Measurements from ENCODE around the gene PNPLA5. TPM values are rescaled to one million over a fixed set of nuclear protein-coding genes. Genes with fewer than 3 reads are reported as not detected.
A peak's percentile ranks its signal among the peaks of the same experiment; 100 is the strongest.

Gene PNPLA5
- total and polyA plus RNA-seq, 8 donors = not detected

DNA sequence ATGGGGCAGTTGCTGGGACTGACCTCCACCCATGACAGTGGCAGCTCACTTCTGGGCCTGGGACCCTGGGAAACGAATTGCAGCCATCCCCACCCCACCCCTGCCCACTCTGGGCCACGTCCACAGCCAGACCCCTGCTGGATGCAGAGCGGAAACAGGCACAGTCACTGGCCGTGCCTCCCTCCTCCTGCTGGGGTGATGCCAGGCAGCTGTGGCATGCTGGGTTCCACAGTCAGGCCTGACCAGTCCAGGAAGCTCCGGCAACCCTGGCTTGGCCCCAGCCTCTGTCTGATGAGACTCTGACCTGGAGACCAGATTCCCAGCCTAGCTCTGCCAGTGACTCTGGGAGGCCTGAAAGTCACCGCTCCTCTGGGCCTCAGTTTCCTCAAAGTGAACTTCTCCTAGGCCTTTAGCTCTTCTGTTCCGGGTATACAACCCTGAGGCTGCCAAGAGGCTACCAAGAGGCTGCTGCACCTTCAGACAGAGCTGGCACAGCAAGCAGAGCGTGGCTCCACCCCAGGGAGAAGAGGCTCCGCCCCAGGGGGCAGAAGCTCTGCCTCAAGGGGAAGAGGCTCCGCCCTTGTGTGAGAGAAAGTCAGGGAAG is 38.4 kb downstream of the PNPLA5 start:
- H3K27me3 ChIP-seq = no peaks in the 10 kb centered on the region
- H3K36me3 ChIP-seq = no peaks in the 10 kb centered on the region
- 59 to 66% methylated on average over 10 of the region's 10 CpGs for WGBS, 2 donors
- no peak overlapping the region for H3K27ac ChIP-seq
- H3K4me3 ChIP-seq = no peak overlapping the region
- no peaks in the 10 kb centered on the region for H3K9me3 ChIP-seq
- ATAC-seq = no peak
- no peaks in the 10 kb centered on the region for H3K4me1 ChIP-seq
- DNase-seq = peak in 2 of 6 donors; percentile 17 to 51
- no peak for FAIRE-seq
- intact Hi-C loops (cut with DNase I) = no loop called here
- TF ChIP-seq, protein P1, sequence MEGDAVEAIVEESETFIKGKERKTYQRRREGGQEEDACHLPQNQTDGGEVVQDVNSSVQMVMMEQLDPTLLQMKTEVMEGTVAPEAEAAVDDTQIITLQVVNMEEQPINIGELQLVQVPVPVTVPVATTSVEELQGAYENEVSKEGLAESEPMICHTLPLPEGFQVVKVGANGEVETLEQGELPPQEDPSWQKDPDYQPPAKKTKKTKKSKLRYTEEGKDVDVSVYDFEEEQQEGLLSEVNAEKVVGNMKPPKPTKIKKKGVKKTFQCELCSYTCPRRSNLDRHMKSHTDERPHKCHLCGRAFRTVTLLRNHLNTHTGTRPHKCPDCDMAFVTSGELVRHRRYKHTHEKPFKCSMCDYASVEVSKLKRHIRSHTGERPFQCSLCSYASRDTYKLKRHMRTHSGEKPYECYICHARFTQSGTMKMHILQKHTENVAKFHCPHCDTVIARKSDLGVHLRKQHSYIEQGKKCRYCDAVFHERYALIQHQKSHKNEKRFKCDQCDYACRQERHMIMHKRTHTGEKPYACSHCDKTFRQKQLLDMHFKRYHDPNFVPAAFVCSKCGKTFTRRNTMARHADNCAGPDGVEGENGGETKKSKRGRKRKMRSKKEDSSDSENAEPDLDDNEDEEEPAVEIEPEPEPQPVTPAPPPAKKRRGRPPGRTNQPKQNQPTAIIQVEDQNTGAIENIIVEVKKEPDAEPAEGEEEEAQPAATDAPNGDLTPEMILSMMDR (IDR thresholded peaks at IDR 0.05) = no peak

DNA sequence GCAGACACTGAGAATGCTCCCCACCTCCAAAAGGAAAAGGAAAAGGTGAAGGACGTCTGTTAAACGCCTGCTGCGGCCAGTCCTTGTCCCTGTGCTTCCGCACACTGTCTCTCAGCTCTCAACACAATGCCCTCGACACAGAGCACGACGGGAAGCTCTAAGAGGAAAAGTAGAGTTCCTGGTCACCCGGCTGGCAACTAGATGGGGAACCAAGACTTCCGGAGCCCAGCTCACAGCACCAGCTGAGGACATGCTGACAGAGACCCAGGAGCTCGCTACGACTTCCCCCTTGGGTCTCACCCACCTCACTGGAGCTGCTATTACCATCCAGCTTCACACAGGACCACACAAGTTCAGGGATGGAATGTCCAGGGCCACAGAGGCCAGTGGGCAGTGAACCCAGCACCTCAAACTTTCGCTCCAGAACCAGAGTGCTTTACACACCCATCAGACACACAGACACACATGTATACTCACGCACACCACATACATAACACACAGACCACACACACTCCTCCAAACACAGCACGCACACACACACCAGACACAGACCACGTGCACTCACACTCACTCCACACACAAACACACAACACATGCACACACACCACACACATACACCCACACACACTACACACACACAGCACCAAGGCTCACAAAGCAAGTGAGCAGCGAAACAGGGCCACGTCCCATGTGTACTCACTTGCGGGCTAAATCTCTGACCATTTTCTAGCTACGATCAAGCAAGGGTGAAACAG is 39.1 kb downstream of the PNPLA5 start:
- no peaks in the 10 kb centered on the region for H3K36me3 ChIP-seq
- intact Hi-C loops (cut with DNase I) = no loop called here
- no peaks in the 10 kb centered on the region for H3K4me1 ChIP-seq
- ATAC-seq = no peak
- no peaks in the 10 kb centered on the region for H3K27me3 ChIP-seq
- TF ChIP-seq, protein P1 (IDR thresholded peaks at IDR 0.05) = no peak
- peak in 2 of 6 donors; percentile 4 to 30 for DNase-seq
- WGBS, 2 donors = 56 to 66% methylated on average over 19 of the region's 19 CpGs
- H3K4me3 ChIP-seq = no peak overlapping the region
- H3K27ac ChIP-seq = no peak overlapping the region
- no peaks in the 10 kb centered on the region for H3K9me3 ChIP-seq
- no peak for FAIRE-seq

DNA sequence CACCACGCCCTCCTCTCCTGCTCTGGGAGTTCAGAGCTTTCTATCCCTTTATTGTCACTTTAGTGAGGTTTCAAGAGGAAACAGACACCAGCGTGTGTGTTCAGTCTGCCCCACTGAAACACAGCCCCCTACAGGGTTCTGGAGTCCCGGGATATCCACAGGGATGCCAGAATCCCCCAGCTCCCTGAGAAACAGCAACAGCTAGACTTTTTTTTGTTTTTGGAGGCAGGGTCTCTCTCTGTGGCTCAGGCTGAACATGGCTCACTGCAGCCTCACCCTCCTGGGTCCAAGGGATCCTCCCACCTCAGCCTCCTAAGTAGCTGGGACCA is 39.9 kb downstream of the PNPLA5 start:
- no peak overlapping the region for H3K4me3 ChIP-seq
- FAIRE-seq = no peak
- DNase-seq = no peak
- H3K36me3 ChIP-seq = no peaks in the 10 kb centered on the region
- TF ChIP-seq, protein P1 (IDR thresholded peaks at IDR 0.05) = no peak
- no peak overlapping the region for H3K27ac ChIP-seq
- ATAC-seq = no peak
- H3K4me1 ChIP-seq = no peaks in the 10 kb centered on the region
- intact Hi-C loops (cut with DNase I) = no loop called here
- 30 to 31% methylated on average over 3 of the region's 3 CpGs for WGBS, 2 donors
- no peaks in the 10 kb centered on the region for H3K27me3 ChIP-seq
- H3K9me3 ChIP-seq = no peaks in the 10 kb centered on the region

DNA sequence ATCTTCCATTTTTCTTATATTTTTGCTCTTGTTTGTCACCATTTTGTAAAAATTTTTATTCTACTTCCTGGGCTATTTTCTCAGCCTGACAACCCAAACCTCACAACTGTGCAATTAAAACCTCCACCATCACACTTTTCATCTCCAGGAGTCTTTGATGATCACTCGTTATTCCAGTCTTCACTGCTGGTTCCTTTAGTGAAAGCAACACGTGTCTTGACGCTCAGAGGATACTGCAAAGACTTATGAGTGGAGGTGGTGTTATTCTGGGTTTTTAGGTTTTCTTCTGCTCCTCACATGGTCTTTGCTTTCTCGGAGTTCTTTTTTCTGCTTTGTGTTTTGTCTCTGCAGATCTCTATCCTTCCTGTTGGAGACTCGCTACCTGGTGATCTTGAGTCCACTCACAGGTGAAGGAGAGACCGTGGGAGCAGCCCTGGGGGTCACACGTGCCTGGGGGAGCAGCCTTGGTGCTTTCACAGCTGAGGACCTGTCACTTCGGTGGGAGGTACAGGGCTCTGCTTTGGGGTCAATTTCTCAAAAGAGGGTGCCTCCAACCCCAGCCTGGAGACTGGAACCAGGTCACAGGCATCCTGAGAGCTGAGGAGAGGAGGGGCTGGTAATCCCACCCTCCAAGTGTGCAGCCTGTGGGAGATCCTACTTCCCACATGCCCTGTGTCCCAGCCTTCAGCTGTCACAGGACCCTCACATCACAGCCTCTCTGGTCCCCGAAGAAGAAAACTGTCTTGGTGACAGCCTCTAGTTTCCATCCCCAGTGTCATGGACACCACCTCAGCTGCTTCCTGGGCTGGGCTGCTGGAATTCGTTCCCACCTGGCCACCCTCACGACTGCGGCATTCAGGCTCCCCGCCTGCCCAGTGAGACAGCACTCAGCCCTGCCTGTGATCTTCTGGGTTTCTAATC is 40.5 kb downstream of the PNPLA5 start:
- Histone ChIP-seq H3K36me3 (no peaks in the 10 kb centered on the region), H3K4me1 (no peaks in the 10 kb centered on the region), H3K4me3 (no peak overlapping the region), H3K27me3 (no peaks in the 10 kb centered on the region), H3K27ac (no peak overlapping the region), H3K9me3 (no peaks in the 10 kb centered on the region)
- TF ChIP-seq, protein P1 (IDR thresholded peaks at IDR 0.05) = no peak
- DNase-seq = peak in 2 of 6 donors; percentile 2 to 43
- intact Hi-C loops (cut with DNase I) = no loop called here
- no peak for ATAC-seq
- no peak for FAIRE-seq
- 34 to 50% methylated on average over 13 of the region's 13 CpGs for WGBS, 2 donors

Data from pancreas (tissue), 10 donors.